Ovary (tissue), 9 donors: ENCODE results near the gene FGFR4. TPM values are rescaled to one million over a fixed set of nuclear protein-coding genes. Genes with fewer than 3 reads are reported as not detected.

ENCODE experiments used
- DNase-seq, 5 donors: peaks; one replicate each; pipeline ENCODE4 v3.0.0-alpha.2; 2019 to 2020
- H3K27ac ChIP-seq, 2 donors: fragments of 200-600 bp; one replicate each; pipeline versions ENCODE4 v1.5.1 to v1.8.0; 2019 to 2022
- H3K27me3 ChIP-seq: fragments of 200-600 bp; one replicate; pipeline ENCODE4 v1.8.0; 2022
- H3K36me3 ChIP-seq: fragments of 200-600 bp; sonication (generic); one replicate; pipeline ENCODE4 v1.5.1; 2019
- H3K4me1 ChIP-seq: one replicate; pipeline ENCODE4 v1.8.1; 2013; ENCODE audit warnings: mild to moderate bottlenecking, moderate library complexity; ENCODE audit not compliant: insufficient read depth
- H3K4me3 ChIP-seq: fragments of 200-600 bp; sonication (generic); one replicate; pipeline ENCODE4 v1.5.1; 2017
- H3K9me3 ChIP-seq, 2 donors: fragments of 200-600 bp in 1 of 2; sonication (generic) in 1 of 2; one replicate each; pipeline versions ENCODE4 v1.5.1 to v1.8.1; 2013 to 2019; ENCODE audit warnings: mild to moderate bottlenecking in 1 of 2, moderate library complexity in 1 of 2
- EP300 ChIP-seq: sonication (generic); formaldehyde crosslinking; IDR thresholded peaks from one replicate; pipeline ENCODE4 v1.6.1; 2017; ENCODE audit warnings: antibody characterized with exemption
- POLR2A ChIP-seq: fragments of 450-650 bp; IDR thresholded peaks from one replicate; pipeline ENCODE4 v1.6.1; 2017; ENCODE audit warnings: antibody characterized with exemption, mild to moderate bottlenecking, moderate library complexity
- WGBS, 3 donors: extraction: QIAGEN DNeasy Blood & Tissue Kit in 1 of 3; methylation state at CpG; one replicate each; pipeline versions ENCODE4 v1.1.5 to v1.1.7; 2013 to 2017; 5-methylcytosine and 5-hydroxymethylcytosine counted together
- intact Hi-C, 4 donors: fragments of 100-400 bp; cut with DNase I; formaldehyde crosslinking; loops; one replicate each; pipeline versions ENCODE4 v1.11.0 to v1.15.1; 2022 to 2023
- polyA plus RNA-seq, 2 donors: library from polyadenylated mRNA; stranded (reverse); fragments of 200-250 nt in 1 of 2; fragments of 350-450 nt in 1 of 2; fragmentation: Illumina TruSeq in 1 of 2; extraction: RNeasy Lipid Tissue Mini Kit (QIAGEN cat#74804) in 1 of 2; gene quantifications; one replicate each; pipeline ENCODE4 v1.2.3, GENCODE V29; 2013 to 2014
- total RNA-seq, 7 donors: library from RNA; depleted of rRNA in 2 of 7; stranded (reverse); fragments of >200 nt in 2 of 7; fragmentation: NEBNext Ultra II Directional in 3 of 7; extraction: Animal tissue kit (Norgen Biotek cat#: 25700) in 3 of 7; gene quantifications; one replicate each; pipeline versions ENCODE4 v1.1.0 to v1.2.4, GENCODE V29; 2016 to 2023
- TF ChIP-seq, protein P1 (sequence below), 3 donors: fragments of 450-650 bp in 2 of 3; fragments of 200-600 bp in 1 of 3; IDR thresholded peaks; one replicate each; pipeline versions ENCODE4 v1.5.1 to v1.8.0; 2016 to 2022; ENCODE audit warnings: antibody characterized with exemption in 3 of 3, mild to moderate bottlenecking in 1 of 3
- donor health status: DM: no; HTN: no; CAD: no; lungs with moderate emphysema.
- donor health status: DM: no; HTN: no; CAD: no.
- donor health status: Bipolar disorder and iron deficiency.
- donor health status: DM: yes; HTN: yes; CAD: no.
- donor health status: DM: no; HTN: no; CAD: no.
- donor health status: DM: yes; HTN: yes; CAD: no.

The FGFR4 gene
- total and polyA plus RNA-seq, 9 donors = 2.7 to 90.3 (median 25.6) TPM

DNA sequence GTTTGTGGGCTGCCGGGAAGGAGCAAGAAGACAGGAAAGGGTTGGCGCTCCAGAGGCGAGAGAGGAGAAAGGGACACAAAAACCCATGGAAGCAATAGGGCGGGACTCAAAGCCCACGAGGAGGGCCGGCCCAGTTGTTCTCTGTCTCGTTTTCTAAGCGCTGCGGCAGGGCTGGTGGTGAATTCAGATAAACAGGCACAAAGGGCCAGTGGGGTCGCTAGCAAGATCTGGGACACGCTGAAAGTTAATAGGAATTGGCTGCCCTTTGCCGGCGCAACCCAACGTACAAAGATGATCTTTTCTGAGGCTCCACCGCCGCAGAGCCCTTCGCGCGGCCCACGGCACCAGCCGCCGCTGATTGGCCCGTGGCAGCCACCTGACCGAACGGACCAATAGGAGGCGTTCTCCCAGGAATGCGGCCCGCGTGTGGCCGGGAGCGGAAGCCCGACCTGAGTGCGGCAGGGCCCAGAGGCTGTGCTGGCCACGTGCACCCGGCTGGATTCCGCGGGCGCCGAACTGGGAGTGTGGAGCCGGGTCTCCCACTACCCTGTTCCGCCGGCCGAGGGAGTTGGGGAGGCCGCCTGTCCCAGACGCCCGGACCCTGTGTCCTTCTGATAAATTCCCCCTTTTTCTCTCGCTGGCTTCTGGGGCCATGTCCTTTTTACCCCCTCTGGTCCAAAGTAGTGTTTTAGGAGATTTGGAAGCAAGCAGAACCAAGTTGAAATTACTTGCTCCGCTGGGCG, 30.1 kb downstream of the FGFR4 start:
- H3K9me3 ChIP-seq = no peaks in the 10 kb centered on the region
- TF ChIP-seq, protein P1, sequence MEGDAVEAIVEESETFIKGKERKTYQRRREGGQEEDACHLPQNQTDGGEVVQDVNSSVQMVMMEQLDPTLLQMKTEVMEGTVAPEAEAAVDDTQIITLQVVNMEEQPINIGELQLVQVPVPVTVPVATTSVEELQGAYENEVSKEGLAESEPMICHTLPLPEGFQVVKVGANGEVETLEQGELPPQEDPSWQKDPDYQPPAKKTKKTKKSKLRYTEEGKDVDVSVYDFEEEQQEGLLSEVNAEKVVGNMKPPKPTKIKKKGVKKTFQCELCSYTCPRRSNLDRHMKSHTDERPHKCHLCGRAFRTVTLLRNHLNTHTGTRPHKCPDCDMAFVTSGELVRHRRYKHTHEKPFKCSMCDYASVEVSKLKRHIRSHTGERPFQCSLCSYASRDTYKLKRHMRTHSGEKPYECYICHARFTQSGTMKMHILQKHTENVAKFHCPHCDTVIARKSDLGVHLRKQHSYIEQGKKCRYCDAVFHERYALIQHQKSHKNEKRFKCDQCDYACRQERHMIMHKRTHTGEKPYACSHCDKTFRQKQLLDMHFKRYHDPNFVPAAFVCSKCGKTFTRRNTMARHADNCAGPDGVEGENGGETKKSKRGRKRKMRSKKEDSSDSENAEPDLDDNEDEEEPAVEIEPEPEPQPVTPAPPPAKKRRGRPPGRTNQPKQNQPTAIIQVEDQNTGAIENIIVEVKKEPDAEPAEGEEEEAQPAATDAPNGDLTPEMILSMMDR (IDR thresholded peaks at IDR 0.05) = peak in 1 of 3 donors; percentile 10
- TF ChIP-seq EP300 = no peak
- peak; percentile 91 to 94 (median 91) for DNase-seq
- H3K4me3 ChIP-seq = peak overlapping the region; percentile 21
- intact Hi-C loops = loop anchor here (10.0 kb wide), 5 partner anchors 188 to 378 kb away; partner anchors contain the start of genes PRELID1 (in 3 of the 4), RAB24 (in 3 of the 4), PDLIM7 (in 1 of the 4) and SLC34A1 (in 1 of the 4)
- H3K36me3 ChIP-seq = no peaks in the 10 kb centered on the region
- no peaks in the 10 kb centered on the region for H3K27me3 ChIP-seq
- H3K27ac ChIP-seq = peak overlapping the region; percentile 17 to 84
- WGBS, 3 donors = 10 to 13% (median 13%) methylated on average over 49 of the region's 49 CpGs
- peaks cover 7% of the 10 kb centered on the region for H3K4me1 ChIP-seq

DNA sequence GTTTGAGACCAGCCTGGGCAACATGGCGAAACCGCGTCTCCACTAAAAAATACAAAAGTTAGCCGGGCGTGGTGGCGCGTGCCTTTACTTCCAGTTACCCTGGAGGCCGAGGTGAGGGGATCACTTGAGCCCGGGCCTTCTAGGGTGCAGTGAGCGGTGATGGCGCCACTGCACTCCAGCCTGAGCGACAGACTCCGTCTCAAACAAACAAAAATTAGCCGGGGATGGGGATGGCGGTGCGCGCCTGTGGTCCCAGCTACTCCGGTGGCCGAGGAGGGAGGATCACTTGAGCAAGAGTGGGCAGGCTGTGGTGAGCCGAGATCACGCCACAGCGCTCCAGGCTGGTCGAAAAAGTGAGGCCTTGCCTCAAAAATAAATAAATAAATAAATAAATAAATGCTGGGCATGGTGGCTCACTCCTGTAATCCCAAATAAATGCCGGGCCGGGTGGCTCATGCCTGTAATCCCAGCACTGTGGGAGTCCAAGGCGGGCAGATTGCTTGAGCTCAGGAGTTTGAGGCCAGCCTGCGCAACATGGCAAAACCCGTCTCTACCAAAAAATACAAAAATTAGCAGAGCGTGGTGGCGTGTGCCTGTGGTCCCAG, 30.8 kb downstream of the FGFR4 start:
- Histone ChIP-seq H3K4me3 (no peak overlapping the region), H3K27me3 (no peaks in the 10 kb centered on the region), H3K9me3 (no peaks in the 10 kb centered on the region), H3K4me1 (peaks cover 7% of the 10 kb centered on the region), H3K27ac (no peak overlapping the region), H3K36me3 (no peaks in the 10 kb centered on the region)
- intact Hi-C loops = loop anchor here (10.0 kb wide), 5 partner anchors 187 to 377 kb away; partner anchors contain the start of genes PRELID1 (in 3 of the 4), RAB24 (in 3 of the 4), PDLIM7 (in 1 of the 4) and SLC34A1 (in 1 of the 4)
- peak in 1 of 5 donors; percentile 44 for DNase-seq
- TF ChIP-seq EP300 (no peak), POLR2A (no peak)
- TF ChIP-seq, protein P1 (IDR thresholded peaks at IDR 0.05) = no peak
- WGBS, 3 donors = 97 to 98% (median 97%) methylated on average over 30 of the region's 30 CpGs

DNA sequence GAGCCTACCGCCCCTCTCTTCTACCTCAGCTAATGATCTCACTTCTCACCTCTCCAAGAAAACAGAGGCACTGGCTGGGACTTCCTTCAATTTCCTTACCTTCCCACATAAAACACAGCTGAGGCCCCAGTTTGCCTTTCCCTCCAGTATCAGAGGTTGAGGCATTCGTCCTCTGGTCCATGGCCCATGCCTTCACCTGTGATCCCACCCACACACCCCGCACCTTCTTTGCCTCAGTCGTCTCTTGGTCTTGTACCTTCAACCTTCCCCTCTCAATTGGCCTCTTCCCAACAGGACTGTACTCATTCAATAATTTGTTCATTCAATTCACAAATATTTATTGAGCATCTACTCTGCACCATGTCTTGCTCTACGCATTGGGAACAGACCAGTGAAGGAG, 35.9 kb downstream of the FGFR4 start:
- peak in 1 of 5 donors; percentile 4 for DNase-seq
- no peaks in the 10 kb centered on the region for H3K36me3 ChIP-seq
- intact Hi-C loops = no loop called here
- H3K9me3 ChIP-seq = no peaks in the 10 kb centered on the region
- H3K27me3 ChIP-seq = no peaks in the 10 kb centered on the region
- H3K4me1 ChIP-seq = no peaks in the 10 kb centered on the region
- no peak overlapping the region for H3K4me3 ChIP-seq
- WGBS, 3 donors = 92 to 97% (median 95%) methylated on average over 5 of the region's 5 CpGs
- H3K27ac ChIP-seq = no peak overlapping the region
- TF ChIP-seq EP300 (no peak), POLR2A (no peak)
- TF ChIP-seq, protein P1 (IDR thresholded peaks at IDR 0.05) = no peak

DNA sequence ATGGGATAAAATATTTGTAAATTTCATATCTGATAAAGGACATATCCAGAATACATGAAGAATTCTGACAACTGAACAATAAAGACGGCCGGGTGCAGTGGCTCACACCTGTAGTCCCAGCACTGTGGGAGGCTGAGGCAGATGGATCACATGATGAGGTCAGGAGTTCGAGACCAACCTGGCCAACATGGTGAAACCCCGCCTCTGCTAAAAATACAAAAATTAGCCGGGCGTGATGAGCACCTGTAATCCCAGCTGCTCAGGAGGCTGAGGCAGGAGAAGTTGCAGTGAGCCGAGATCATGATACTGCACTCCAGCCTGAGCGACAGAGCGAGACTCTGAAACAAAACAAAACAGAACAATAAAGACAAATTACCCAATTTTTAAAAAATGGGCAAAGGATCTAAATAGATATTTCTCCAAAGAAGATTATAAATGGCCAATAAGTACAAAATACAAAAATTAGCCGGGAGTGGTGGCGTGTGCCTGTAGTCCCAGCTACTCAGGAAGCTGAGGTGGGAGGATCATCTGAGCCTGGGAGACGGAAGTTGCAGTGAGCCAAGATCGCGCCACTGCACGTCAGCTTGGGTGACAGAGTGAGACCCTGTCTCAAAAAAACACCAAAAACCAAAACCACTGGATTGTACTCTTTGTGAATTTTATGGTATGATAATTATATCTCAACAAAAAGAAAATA, 37.2 kb downstream of the FGFR4 start:
- no peaks in the 10 kb centered on the region for H3K36me3 ChIP-seq
- intact Hi-C loops = no loop called here
- no peak overlapping the region for H3K4me3 ChIP-seq
- H3K27ac ChIP-seq = no peak overlapping the region
- no peaks in the 10 kb centered on the region for H3K27me3 ChIP-seq
- no peak for TF ChIP-seq EP300
- TF ChIP-seq, protein P1 (IDR thresholded peaks at IDR 0.05) = no peak
- TF ChIP-seq POLR2A = no peak
- WGBS, 3 donors = 86 to 89% (median 87%) methylated on average over 15 of the region's 15 CpGs
- H3K4me1 ChIP-seq = no peaks in the 10 kb centered on the region
- DNase-seq = peak in 1 of 5 donors; percentile 9
- no peaks in the 10 kb centered on the region for H3K9me3 ChIP-seq
